Parathyroid adenoma (tissue), 2 donors: ENCODE data around the gene SLC38A4.

Source experiments
- H2AFZ ChIP-seq: fragments of 300-600 bp; sonication (generic); one replicate; pipeline ENCODE4 v1.7.0; 2017; ENCODE audit warnings: antibody characterized with exemption, mild to moderate bottlenecking
- H3K27ac ChIP-seq: fragments of 300-600 bp; sonication (generic); one replicate; pipeline ENCODE4 v1.7.0; 2017
- H3K27me3 ChIP-seq: fragments of 300-600 bp; sonication (generic); one replicate; pipeline ENCODE4 v1.7.0; 2017; ENCODE audit warnings: low read length; ENCODE audit not compliant: control insufficient read depth, insufficient read depth
- H3K36me3 ChIP-seq: fragments of 300-600 bp; sonication (generic); one replicate; pipeline ENCODE4 v1.7.0; 2017; ENCODE audit warnings: low read length; ENCODE audit not compliant: control insufficient read depth, insufficient read depth
- H3K4me1 ChIP-seq: fragments of 300-600 bp; sonication (generic); one replicate; pipeline ENCODE4 v1.7.0; 2017; ENCODE audit warnings: control low read depth
- H3K4me2 ChIP-seq: fragments of 300-600 bp; sonication (generic); one replicate; pipeline ENCODE4 v1.7.0; 2017; ENCODE audit warnings: low read length
- H3K4me3 ChIP-seq: fragments of 300-600 bp; sonication (generic); one replicate; pipeline ENCODE4 v1.7.0; 2017; ENCODE audit warnings: low read depth, low read length
- H3K79me2 ChIP-seq: fragments of 300-600 bp; sonication (generic); one replicate; pipeline ENCODE4 v1.7.0; 2017; ENCODE audit warnings: control low read depth
- H3K9ac ChIP-seq: fragments of 300-600 bp; sonication (generic); one replicate; pipeline ENCODE4 v1.7.0; 2017; ENCODE audit warnings: mild to moderate bottlenecking
- H3K9me3 ChIP-seq: fragments of 300-600 bp; sonication (generic); one replicate; pipeline ENCODE4 v1.7.0; 2017; ENCODE audit warnings: low read length; ENCODE audit not compliant: control insufficient read depth
- TF ChIP-seq, protein P1 (sequence below): fragments of 300-600 bp; sonication (generic); IDR thresholded peaks from one replicate; pipeline ENCODE4 v1.7.0; 2017; ENCODE audit warnings: antibody characterized with exemption, mild to moderate bottlenecking
- donor health status: primary hyperparathyroidism.

The SLC38A4 gene

DNA sequence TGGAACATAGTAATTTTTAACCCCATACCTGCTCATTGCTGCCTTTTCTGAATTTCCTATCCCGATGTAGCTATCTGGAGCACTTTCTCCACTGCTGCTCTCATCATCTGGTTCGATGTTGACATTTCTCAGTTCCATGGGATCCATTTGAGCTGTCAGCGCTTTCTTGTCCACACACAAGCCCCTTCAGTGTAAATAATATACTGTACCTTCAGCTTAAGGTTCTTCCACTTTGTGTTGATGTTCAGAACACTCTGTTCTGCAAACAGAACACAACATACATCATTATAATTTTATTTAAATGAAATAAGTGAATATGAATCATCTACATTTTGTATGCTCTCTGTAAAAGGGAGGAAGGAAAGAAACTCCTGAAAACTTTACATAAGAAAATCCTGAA, 32.9 kb downstream of the SLC38A4 start:
- Histone ChIP-seq H2AFZ (no peak overlapping the region), H3K4me1 (no peaks in the 10 kb centered on the region), H3K4me3 (no peak overlapping the region)

DNA sequence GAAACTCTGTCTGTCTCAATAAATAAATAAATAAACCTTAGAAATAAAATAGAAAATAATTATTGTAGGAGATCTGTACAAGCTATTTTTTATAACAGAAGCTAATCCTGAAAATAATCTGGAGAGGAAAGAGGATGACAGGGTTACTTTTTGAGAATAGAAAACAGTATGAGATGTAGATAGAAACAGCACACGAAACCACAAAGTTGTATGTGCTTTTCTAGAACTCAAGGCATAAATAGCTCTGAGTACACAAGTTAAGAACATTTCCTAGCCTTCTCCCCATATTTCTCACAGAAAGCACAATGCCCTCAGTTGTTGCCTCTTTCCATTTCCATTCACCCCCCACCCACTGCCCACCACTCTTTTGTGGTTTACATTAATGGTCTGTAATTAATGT, 35.7 kb downstream of the SLC38A4 start:
- Histone ChIP-seq H3K4me2 (no peak overlapping the region), H3K9me3 (no peaks in the 10 kb centered on the region), H3K4me1 (no peaks in the 10 kb centered on the region), H3K4me3 (no peak overlapping the region), H3K36me3 (no peaks in the 10 kb centered on the region), H3K27me3 (no peaks in the 10 kb centered on the region), H3K27ac (no peak overlapping the region), H3K79me2 (no peaks in the 10 kb centered on the region), H2AFZ (no peak overlapping the region), H3K9ac (no peak overlapping the region)
- TF ChIP-seq, protein P1, sequence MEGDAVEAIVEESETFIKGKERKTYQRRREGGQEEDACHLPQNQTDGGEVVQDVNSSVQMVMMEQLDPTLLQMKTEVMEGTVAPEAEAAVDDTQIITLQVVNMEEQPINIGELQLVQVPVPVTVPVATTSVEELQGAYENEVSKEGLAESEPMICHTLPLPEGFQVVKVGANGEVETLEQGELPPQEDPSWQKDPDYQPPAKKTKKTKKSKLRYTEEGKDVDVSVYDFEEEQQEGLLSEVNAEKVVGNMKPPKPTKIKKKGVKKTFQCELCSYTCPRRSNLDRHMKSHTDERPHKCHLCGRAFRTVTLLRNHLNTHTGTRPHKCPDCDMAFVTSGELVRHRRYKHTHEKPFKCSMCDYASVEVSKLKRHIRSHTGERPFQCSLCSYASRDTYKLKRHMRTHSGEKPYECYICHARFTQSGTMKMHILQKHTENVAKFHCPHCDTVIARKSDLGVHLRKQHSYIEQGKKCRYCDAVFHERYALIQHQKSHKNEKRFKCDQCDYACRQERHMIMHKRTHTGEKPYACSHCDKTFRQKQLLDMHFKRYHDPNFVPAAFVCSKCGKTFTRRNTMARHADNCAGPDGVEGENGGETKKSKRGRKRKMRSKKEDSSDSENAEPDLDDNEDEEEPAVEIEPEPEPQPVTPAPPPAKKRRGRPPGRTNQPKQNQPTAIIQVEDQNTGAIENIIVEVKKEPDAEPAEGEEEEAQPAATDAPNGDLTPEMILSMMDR = no peak

More for the DNA sequence above, 32.9 kb downstream of the SLC38A4 start:
- Histone ChIP-seq H3K79me2 (no peaks in the 10 kb centered on the region), H3K27me3 (no peaks in the 10 kb centered on the region), H3K9ac (no peak overlapping the region), H3K27ac (no peak overlapping the region), H3K4me2 (no peak overlapping the region), H3K36me3 (no peaks in the 10 kb centered on the region), H3K9me3 (no peaks in the 10 kb centered on the region)
- TF ChIP-seq, protein P1 = no peak

DNA sequence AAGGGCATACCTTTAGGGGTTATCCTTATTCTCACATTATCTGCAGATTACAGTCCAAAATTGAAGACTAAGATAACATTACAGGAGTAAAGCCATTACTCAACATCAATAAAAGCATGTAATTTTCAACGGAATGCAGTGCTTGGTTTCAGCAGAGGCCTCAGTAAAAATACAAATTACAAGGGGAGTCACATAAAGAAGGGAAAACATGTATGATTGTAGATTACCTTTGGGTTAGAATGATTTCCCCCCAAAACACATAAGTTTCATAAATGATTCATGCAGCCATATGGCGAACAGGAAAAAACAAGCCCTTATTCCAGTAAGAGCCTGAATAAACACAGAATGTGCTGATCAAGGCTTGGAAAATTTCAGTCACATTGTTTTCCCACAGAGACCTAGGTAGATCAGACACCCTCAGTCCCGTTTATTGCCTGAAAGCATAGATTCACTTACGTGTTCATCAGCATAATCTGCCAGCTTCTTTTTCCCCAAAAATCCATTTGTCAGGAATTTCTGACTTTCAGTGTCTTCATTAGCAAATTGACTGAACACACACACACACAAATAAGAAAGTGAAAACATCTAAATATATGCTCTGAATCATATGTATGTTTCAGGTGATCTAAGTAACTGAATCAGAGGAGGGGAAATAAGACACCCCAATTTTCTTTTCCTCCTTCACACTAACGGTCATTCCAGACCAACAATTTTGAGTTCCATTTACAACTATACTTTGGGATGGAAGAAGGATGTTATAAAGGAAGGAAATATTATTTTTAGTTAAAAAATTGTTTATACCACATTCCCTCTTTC, 37.5 kb downstream of the SLC38A4 start:
- TF ChIP-seq, protein P1 = no peak

DNA sequence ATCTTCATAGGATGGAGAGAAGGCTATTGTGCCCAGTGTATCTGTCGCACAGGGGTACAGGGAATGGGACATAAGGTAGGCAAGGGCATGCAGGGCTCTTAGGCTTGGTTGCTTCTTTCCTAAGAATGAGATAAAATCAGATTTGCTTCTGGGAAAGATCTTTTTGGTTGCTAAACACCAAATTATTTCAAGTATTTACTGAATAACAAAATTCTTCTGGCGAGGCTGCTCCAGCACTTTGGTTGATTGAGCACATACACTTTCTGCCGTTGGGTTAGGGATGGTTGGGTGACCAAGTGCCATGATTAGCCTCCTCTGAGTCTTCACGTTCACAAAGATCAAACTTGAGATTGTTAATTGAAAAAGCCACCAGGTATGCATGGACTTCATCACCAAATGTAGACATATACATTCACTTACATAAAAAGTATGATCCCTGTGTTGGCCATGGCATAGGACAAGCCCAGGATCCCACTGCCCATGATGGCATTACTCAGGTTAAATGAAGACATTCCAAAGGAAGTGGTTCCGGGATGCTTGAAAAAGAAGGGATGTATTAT, 38.2 kb downstream of the SLC38A4 start:
- H3K9ac ChIP-seq = no peak overlapping the region
- H3K4me2 ChIP-seq = no peak overlapping the region
- no peaks in the 10 kb centered on the region for H3K27me3 ChIP-seq
- H3K27ac ChIP-seq = no peak overlapping the region
- no peaks in the 10 kb centered on the region for H3K36me3 ChIP-seq
- H3K9me3 ChIP-seq = no peaks in the 10 kb centered on the region
- no peaks in the 10 kb centered on the region for H3K4me1 ChIP-seq
- H2AFZ ChIP-seq = no peak overlapping the region
- no peak overlapping the region for H3K4me3 ChIP-seq
- H3K79me2 ChIP-seq = no peaks in the 10 kb centered on the region
- TF ChIP-seq, protein P1 = no peak

More for the DNA sequence above, 37.5 kb downstream of the SLC38A4 start:
- H3K4me3 ChIP-seq = no peak overlapping the region
- no peaks in the 10 kb centered on the region for H3K27me3 ChIP-seq
- no peaks in the 10 kb centered on the region for H3K36me3 ChIP-seq
- H3K9ac ChIP-seq = no peak overlapping the region
- no peaks in the 10 kb centered on the region for H3K4me1 ChIP-seq
- no peaks in the 10 kb centered on the region for H3K9me3 ChIP-seq
- no peaks in the 10 kb centered on the region for H3K79me2 ChIP-seq
- no peak overlapping the region for H2AFZ ChIP-seq
- H3K27ac ChIP-seq = no peak overlapping the region
- H3K4me2 ChIP-seq = no peak overlapping the region
